Measurements from ENCODE around the gene PAPPA2.
A peak's percentile ranks its signal among the peaks of the same experiment; 100 is the strongest.
"Not testable (repeated sequence)": the region's sequence is repeated elsewhere in the genome, so short reads cannot be mapped to it uniquely, and the experiment has no call there.

Gene PAPPA2

DNA sequence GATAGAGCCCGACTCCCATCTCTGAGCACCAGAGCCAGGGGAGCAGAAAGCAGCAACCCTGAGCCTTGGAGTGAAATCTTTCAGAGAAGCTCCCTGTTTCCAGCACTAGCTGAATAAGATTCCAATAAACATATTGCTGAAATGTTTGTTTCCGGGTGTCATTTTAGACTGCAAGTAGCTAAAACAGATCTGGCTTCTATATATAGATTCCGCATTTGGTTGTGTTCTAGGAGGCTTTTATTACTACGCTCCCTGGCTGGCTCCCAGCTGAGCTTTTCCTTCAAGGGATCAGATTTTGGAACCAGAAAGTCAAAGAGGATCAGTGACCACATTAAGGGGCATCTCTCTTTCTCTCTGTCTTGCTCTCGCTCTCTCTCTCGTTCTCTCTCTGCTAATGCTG, 88.2 kb downstream of the PAPPA2 start:
- DNase-seq (ENCODE audit: low spot score): no peak

DNA sequence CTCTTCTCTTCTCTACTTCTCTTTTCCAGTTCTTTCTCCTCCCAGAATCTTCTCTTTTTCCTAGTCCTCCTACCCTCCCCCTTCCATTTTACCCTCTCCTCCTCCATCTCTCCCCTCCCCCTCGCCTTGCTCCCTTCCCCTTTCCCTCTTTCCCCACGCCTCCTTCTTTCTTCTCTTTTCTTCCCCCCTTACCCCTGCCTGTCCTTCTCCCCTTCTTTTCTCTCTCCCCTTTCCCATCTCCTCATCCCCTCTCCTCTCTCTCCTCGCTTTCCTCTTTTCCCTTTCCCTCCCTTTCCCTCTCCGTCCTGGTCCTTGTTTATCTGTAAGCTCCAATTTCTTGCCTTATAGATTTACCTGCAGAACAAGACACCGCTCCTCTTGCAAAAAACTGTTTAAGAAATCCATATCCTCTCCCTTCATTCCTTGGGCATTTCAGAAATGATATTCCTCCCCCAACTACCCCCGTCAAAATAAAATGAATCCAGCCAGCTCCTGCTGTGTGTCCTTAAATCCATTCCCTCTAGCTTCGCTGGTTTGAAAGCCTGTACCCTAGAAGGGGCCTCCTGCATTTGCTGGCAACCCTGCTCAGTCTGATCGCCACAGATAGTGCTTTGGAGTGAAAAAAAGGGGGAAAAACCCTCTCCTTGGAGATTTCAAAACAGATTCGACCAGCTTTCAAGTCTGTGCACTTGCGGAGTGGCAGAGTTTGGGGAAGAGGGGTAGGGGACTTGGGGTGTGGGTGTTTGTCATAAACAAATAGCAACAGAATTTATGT, 89.4 kb downstream of the PAPPA2 start:
- DNase-seq (ENCODE audit: low spot score): no peak

DNA sequence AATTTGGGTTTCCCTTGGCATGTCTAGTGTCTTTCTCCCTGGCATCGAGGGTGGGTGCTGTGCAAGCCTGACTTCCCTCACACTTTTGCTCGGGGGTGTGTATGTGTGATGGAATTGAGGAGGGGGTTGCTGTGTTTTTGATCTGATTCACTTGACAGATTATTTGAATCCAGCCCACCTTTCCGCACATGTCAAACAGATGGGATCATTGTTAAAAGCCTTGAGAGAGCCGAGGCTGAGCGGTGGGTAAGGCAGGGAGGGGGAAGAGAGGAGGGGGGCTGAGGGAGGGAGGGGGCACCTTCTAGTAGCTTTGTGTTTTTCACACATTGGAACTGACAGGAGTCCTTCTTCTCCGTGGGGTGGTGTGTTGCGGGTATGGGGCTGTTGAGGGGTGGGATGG, 90.0 kb downstream of the PAPPA2 start:
- DNase-seq (ENCODE audit: low spot score): no peak

DNA sequence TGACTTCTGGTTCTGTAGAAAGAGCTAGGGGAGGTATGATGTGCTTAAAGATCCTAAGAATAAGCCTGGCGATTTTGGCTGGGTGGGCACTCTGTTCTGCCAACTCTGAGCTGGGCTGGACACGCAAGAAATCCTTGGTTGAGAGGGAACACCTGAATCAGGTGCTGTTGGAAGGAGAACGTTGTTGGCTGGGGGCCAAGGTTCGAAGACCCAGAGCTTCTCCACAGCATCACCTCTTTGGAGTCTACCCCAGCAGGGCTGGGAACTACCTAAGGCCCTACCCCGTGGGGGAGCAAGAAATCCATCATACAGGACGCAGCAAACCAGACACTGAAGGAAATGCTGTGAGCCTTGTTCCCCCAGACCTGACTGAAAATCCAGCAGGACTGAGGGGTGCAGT, 93.3 kb downstream of the PAPPA2 start:
- DNase-seq (ENCODE audit: low spot score): no peak

DNA sequence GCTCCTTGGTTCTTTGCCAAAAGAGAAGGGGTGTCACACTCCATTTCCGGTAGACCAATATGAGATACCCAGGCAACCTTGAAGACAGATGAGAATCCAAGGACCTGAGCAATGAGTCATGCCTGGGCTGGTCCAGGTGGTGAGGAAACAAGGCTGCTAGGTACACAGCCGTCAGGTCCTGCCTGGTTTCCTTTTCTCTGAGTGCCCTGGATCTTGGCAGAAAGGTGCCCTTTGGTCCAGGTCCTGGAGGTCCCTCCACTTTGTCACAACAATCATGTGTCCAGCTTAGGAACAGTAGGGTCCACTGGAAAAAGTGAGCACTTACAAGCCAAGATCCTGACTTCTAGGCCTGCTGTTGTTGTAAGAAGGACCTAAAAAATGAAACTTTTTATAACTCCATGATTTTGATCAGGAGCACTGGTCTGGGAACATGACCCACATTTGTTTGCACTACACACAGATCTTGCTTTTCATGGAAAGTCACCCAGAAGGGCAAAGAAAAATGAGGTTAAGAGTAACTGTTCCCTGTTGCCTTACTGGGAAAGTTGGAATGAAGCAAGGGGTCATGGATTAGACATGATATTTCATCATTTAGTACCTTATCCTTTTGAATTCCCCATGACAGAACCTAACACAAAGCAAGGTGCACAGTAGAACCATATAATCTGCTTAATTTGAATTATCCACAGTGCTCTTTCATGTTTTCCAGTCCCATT, 94.7 kb downstream of the PAPPA2 start:
- DNase-seq (ENCODE audit: low spot score): no peak

DNA sequence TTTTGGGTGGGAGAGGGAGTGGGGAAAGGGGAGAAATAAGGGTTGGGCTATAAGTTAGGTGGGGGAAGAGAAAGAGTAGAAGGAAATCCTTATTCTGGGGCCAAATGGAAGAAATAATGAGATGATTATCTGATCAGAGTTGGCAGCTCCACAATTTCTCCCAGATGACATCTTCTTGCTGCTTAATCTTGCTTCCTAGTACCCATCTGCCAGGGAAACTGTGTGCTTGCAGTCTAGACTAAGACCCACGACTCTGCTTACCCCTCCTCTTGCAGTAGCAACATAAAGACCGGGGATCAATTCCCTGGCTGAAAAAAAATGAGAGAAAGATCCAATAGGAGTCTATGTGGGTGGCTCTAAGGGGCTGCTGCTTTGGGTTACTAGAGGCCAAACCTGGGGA, 95.6 kb downstream of the PAPPA2 start:
- no peak for DNase-seq (ENCODE audit: low spot score)

DNA sequence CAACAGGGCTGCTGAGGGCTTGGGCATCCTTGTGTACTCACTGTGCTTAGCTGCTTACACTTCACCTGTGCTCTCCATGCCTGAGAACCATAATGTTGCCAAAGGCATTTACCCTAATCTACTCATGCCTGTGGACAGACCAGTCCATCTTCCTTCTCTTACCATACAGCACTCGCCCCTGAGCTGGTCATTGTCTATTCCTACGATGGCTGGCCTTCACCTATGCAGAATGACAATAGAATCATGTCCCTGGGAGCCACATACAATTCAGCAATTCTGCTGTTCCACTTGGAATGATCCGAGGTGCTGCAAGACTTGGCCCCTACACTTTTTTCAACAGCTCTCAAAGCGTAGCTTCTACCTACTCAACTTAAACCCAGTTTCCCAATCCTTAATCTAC, 96.5 kb downstream of the PAPPA2 start:
- DNase-seq (ENCODE audit: low spot score): no peak

DNA sequence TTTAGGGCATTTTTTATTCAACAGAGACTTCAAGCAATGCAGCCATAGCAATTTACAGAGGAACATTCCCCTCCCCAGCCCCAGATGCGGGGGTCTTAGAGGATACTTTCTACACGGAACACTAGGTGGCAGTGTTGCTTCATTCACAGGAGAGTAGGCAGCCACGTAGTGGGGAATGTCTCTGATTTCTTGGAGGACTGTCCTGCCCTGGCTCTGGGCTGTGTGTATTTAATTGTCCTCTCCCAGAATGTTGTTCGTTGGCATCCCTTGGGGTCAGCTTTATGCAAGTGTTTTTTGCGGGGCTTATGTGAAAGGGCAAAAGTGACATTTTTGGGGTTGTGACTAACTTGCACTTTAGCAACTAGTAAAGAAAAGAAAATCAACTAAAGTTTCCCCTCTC, 96.9 kb downstream of the PAPPA2 start:
- peak; percentile 60 for DNase-seq (ENCODE audit: low spot score)

DNA sequence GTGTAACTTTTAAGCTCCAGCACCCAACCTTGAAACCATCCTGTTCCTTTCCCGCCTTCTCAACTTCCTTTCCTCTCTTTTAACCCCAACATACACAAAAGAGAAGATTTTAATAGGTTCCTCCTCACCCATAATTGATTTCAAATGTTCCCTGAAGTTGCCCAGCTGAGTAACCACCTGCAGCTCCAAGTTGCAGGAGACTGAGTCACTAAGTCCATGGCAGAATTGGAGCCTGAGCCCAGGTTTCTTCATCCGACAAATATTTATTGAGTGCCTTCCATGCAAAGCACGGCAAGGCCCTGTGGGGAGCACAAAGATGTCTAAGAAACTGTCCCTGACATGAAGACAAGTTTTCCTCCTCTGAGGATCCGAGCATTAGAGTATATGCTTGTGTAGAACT, 97.7 kb downstream of the PAPPA2 start:
- DNase-seq (ENCODE audit: low spot score): no peak

DNA sequence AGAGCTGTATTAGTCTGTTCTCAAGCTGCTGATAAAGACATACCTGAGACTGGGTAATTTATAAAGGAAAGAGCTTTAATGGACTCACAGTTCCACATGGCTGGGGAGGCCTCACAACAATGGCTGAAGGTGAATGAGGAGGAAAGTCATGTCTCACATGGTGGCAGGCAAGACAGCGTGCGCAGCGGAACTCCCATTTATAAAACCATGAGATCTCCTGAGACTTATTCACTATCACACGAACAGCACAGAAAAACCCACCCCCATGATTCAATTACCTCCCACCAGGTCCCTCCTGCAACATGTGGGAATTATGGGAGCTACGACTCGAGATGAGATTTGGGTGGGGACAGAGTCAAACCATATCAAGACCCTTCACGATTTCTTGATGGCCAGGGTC, 98.8 kb downstream of the PAPPA2 start:
- DNase-seq (ENCODE audit: low spot score): not testable (repeated sequence)

DNA sequence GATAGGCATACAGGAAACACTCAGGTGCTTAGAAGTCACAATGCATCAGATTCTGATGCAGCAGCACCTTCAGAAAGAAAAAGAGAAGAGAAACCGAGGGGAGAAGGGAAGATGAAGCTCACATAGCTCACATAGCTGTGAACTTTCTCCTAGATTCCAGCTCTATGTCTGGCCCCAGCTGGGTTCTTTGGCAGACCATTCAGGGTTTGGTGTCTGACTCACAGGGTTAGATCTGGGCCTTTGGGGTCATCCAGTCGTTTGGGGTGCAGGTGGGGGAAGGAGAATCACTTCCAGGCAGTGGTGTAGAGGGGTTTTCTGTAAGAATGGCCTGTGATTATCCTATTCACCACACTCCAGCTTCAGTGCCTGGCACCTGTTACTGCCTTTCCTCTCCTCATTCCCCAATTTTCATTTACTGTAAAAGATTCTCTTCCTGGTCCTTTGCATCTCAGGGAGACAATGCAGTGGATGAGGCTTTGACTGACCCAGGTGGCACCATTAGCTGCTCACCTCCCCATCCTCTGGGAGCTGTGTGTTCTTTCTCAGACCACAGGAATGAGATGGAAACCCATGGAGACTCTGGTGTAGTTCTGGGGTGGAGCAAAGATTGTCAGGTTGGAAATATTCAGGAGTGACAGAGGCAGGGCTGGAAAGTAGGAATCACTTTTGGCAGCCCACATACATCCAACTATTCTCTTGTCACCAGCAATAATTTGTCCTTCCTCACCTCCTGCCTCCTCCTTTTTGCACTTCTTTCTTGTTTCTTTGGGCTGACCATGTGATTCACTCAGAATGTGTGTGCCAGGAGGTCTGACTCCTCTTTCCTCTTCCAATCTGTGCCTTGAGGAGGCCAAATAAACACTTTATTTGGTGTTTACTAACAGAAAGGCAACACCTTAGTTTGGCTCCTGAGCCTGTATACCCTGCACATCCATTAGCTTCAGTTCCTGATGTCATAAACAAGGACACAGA, 103.3 kb downstream of the PAPPA2 start:
- no peak for DNase-seq (ENCODE audit: low spot score)

DNA sequence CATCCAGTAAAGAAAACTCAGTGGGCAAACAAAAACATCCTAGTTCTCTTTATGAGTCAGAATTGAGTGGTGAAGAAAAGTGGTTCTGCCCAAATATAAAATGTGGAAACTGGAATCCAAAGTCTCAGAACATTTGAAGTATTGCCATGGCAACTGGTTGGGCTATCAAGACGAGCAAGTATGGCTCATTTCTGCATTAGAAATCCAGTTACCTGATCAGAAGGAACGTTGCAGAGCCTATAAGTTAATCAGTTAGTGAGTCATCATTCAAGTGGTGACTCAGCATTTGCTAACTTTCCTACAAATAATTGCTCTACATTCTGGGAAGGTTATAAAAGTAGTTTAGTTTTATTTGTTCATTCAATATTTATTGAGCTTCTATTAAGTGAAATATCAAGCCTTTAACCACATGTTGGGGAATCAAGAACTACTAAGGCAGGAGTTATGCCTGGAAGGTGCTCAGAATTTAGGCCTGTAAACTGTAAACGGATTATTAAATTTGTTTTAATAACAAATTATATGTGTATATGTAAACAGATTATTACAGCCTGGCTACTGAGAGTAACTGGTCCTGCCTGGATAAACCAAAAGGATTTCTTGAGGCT, 104.3 kb downstream of the PAPPA2 start:
- no peak for DNase-seq (ENCODE audit: low spot score)

DNA sequence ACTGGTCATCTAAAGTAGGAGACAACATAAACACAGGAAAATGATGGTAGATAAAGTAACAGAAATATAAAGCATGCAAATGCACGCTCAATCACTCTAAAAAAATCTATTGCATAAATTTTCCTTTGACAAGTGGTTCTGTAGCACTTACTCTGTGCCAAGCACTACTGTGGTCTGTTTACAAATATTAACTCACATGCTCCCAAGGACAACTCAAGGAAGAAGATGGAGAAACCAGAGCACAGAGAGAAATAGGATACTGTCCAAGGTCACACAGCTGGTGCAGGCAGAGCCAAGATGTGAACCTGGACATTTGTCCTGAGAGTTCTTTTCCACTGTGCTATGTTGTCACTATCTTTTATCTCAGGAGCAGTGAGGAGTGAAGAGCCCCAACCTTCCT, 105.2 kb downstream of the PAPPA2 start:
- DNase-seq (ENCODE audit: low spot score): no peak

DNA sequence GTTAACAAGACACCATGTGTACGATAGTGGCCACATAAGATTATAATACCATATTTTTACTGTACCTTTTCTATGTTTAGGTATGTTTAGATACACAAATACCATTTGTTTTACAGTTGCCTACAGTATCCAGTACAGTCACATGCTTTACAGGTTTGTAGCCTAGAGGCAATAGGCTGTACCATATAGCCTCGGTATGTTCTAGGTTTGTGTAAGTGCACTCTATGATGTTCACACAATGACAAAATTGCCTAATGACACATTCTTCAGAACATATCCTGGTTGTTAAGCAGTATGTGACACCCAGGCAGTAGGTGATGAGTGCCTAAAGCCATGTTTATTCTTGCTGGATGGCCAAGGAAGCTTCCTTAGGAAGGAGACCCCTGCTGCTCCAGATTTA, 111.8 kb downstream of the PAPPA2 start:
- no peak for DNase-seq (ENCODE audit: low spot score)

DNA sequence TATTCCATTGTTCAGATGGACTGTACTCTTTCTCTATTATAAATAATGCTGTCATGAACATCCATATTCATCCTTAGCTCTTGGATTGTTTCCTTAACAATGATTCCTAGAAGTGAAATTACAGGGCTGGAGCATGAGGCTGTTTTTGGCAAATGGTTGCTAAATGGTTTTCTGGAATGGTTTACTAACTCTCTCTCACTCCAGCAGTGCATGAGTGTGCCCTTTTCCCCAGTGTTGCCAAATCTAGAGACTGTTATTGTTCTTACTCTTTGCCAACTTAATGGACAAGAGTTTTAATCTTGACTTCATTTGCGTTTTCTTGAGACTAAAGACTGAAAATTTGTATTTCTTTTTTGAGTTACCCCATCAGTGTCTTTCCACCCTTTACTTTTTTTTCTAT, 113.0 kb downstream of the PAPPA2 start:
- DNase-seq (ENCODE audit: low spot score): no peak

DNA sequence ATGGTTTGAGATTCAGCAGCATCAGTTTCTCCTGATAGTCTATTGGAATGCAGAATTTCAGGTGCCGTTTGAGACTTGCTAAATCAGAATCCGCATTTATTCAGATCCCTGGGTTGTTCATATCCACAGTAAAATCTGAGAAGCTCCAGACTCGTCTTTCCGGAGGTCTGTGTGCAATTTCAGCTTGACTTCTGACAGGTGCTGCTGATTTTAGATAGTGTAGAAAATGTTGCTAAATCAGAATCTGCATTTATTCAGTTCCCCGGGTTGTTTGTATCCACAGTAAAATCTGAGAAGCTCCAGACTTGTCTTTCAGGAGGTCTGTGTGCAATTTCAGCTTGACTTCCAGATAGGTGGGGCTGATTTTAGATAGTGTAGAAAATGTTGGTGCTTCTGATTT, 113.7 kb downstream of the PAPPA2 start:
- DNase-seq (ENCODE audit: low spot score): no peak

DNA sequence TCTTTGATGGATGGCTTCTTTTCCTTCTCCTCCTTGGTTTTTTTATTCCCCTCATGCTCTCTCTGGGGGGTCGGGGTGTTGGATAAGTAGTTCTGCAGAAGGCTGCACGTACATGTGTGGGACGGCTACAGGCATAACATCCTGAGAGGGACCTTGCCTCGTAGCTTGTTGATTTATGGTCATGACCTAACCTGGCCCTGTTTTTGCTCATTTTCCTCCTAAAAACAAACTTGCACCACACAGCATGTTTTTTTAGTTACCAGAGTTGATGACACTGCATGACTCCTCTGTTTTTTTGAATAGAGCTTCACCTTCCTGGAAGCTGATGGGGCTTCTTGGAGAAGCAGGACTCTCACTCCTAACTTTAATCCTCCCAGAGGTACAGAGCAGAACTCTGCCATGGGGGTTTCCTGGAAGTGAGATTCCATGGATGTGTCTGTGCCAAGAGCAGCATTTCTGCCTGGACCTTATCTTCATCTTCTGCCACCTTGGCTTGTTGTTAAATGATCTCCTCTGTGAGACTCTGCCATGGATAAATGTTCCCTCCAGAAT, 114.7 kb downstream of the PAPPA2 start:
- no peak for DNase-seq (ENCODE audit: low spot score)

DNA sequence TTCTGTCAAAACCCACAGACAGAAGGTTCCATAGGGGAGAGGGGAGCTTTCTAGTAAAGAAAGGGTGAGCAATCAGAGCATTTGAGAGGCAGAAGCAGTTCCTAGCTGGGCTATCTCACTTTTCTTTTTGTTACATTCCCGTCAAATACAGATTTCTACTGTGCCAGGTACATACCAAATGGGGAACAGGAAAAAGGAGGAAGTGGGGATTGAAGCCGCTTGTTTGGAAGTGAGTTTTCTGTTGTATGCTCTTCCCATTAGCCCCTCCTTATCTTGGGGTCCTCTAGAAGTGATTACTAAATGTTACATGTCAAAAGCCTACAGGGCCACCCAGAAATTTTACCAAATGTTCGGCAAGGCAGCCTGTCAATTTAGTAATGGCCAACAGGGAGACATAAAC, 116.1 kb downstream of the PAPPA2 start:
- no peak for DNase-seq (ENCODE audit: low spot score)

DNA sequence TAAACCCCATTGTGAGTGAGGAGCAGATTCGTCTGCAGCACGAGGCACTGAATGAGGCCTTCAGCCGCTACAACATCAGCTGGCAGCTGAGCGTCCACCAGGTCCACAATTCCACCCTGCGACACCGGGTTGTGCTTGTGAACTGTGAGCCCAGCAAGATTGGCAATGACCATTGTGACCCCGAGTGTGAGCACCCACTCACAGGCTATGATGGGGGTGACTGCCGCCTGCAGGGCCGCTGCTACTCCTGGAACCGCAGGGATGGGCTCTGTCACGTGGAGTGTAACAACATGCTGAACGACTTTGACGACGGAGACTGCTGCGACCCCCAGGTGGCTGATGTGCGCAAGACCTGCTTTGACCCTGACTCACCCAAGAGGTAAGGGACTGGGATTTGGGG, 132.2 kb downstream of the PAPPA2 start:
- no peak for DNase-seq (ENCODE audit: low spot score)

DNA sequence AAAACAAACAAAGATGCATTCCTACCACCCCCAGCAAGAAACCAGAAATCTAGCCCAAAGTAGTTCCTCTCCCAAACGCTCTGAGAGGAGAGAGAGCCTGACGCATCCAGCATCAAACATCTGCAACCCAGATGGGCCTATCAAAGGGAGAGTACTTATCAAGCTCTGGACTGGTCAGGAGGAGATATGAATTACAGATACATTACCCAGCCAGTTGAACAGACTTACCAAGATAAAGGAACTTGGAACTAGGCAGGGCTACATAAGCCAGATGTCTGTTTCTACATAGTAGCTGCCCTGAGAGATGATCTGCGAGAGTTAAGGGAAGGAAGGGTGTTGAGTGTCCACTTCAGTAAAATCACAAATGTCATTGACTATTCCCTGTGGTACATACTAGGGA, 138.4 kb downstream of the PAPPA2 start:
- no peak for DNase-seq (ENCODE audit: low spot score)

DNA sequence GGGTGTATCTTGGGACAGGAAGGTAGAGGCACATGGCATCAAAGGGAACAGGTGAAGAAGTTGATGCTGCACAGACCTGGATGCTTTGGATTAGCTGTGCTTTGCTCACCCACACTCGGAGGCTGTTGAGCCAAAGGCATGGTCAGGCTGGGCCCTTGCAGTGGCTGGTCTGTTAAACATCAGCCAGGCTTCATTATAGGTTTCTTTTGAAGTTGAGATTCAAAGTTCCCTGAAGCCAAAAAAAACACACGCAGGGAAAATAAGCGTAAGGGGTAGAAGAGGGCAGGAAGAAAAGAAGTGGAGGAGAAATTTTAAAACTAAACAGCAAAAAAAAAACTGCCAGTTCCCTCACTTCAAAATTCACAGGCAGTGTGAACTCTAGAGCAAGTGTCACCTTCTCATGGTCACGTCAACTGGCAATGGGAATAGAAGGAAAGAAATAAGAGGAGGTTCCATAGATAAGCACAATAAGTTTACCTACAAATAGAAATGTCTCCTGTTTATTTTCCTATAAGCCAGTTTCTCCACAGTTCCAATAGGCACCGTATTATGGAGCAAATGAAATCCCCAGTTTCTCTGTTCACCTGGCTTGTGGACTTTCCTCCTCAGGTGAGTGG, 139.5 kb downstream of the PAPPA2 start:
- no peak for DNase-seq (ENCODE audit: low spot score)
